Loucy (cell line): ENCODE results near the gene APMAP.

ENCODE experiments used
- H2AFZ ChIP-seq: fragments of 200-600 bp; sonication (generic); 2 replicates; pipeline ENCODE4 v1.6.0; 2016; ENCODE audit warnings: antibody characterized with exemption, mild to moderate bottlenecking, low read length, moderate library complexity
- H3F3A ChIP-seq: fragments of 200-600 bp; 2 replicates; pipeline ENCODE4 v1.6.0; 2016; ENCODE audit warnings: antibody characterized with exemption, low read depth, mild to moderate bottlenecking
- H3K27me3 ChIP-seq: fragments of 200-600 bp; sonication (generic); 2 replicates; pipeline ENCODE4 v1.6.1; 2014; ENCODE audit warnings: low read length, mild to moderate bottlenecking; ENCODE audit not compliant: insufficient read depth, poor library complexity, severe bottlenecking
- H3K36me3 ChIP-seq: fragments of 200-600 bp; sonication (generic); 2 replicates; pipeline ENCODE4 v1.6.1; 2016; ENCODE audit warnings: low read length; ENCODE audit not compliant: insufficient read depth
- H3K4me1 ChIP-seq: fragments of 200-600 bp; sonication (generic); 2 replicates; pipeline ENCODE4 v1.5.1; 2014; ENCODE audit warnings: low read length, mild to moderate bottlenecking; ENCODE audit not compliant: insufficient read depth, poor library complexity, severe bottlenecking
- H3K4me2 ChIP-seq: fragments of 200-600 bp; sonication (generic); 2 replicates; pipeline ENCODE4 v1.6.0; 2014; ENCODE audit warnings: antibody characterized with exemption, low read length, low read depth, mild to moderate bottlenecking; ENCODE audit not compliant: poor library complexity, severe bottlenecking
- H3K4me3 ChIP-seq: fragments of 200-600 bp; sonication (generic); 2 replicates; pipeline ENCODE4 v1.5.1; 2014; ENCODE audit warnings: low read length, mild to moderate bottlenecking, mixed read lengths; ENCODE audit not compliant: poor library complexity, severe bottlenecking
- H3K79me2 ChIP-seq: fragments of 200-600 bp; sonication (generic); 2 replicates; pipeline ENCODE4 v1.6.1; 2014; ENCODE audit warnings: low read length; ENCODE audit not compliant: insufficient read depth
- H3K9ac ChIP-seq: fragments of 200-600 bp; sonication (generic); 2 replicates; pipeline ENCODE4 v1.6.0; 2014; ENCODE audit warnings: mild to moderate bottlenecking, low read depth, low read length, moderate library complexity; ENCODE audit not compliant: poor library complexity, severe bottlenecking
- H3K9me2 ChIP-seq: fragments of 200-600 bp; sonication (generic); replicated peaks from 2 replicates; pipeline ENCODE4 v1.6.1; 2016; ENCODE audit warnings: low read depth, low read length, mixed read lengths
- H3K9me3 ChIP-seq: fragments of 200-600 bp; sonication (generic); 2 replicates; pipeline ENCODE4 v1.6.1; 2014; ENCODE audit warnings: mild to moderate bottlenecking, antibody characterized with exemption, low read length, low read depth; ENCODE audit not compliant: insufficient read depth
- H4K20me1 ChIP-seq: fragments of 200-600 bp; sonication (generic); 2 replicates; pipeline ENCODE4 v1.6.0; 2014; ENCODE audit warnings: antibody characterized with exemption, low read length, mild to moderate bottlenecking; ENCODE audit not compliant: insufficient read depth, poor library complexity, severe bottlenecking
- EZH2phosphoT487 ChIP-seq: fragments of 200-600 bp; IDR thresholded peaks from 2 replicates; pipeline ENCODE4 v1.6.1; 2018; ENCODE audit warnings: antibody characterized with exemption, mild to moderate bottlenecking, moderate library complexity, borderline replicate concordance
- TF ChIP-seq, protein P1 (sequence below): fragments of 200-600 bp; sonication (generic); conservative IDR thresholded peaks from 2 replicates; pipeline ENCODE4 v1.5.1; 2014; ENCODE audit warnings: mild to moderate bottlenecking, antibody characterized with exemption, low read length

Gene APMAP

DNA sequence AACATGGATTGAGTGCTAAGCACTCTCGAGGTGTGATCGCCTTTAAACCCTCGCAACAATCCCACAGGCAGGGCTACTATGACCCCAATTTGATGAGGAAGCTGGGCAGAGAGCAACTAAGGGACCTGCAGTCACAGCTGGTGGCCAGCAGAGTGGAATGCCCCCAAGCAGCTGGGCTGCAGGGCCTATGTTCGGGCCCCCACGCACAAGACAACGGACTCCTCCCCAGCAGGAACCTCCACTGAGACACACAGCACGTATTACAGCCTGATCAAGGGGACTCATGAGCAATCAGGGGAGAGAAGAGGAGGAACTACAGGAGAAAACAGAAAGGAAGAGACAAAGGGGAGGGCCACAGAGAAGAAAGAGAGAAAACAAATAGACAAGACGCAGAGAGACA is 21.8 kb downstream of the APMAP start:
- Histone ChIP-seq H3K9me3 (peaks cover 4% of the 10 kb centered on the region), H3K4me2 (no peak overlapping the region), H3K9me2 (no peaks in the 10 kb centered on the region), H3K79me2 (peaks cover 6% of the 10 kb centered on the region; the same call in 1 of the 2 replicates), H3K9ac (no peak overlapping the region), H3K27me3 (no peaks in the 10 kb centered on the region), H3K36me3 (peaks cover 89% of the 10 kb centered on the region), H3K4me3 (no peak overlapping the region), H3K4me1 (no peaks in the 10 kb centered on the region), H3F3A (no peaks in the 10 kb centered on the region), H2AFZ (no peak overlapping the region), H4K20me1 (no peaks in the 10 kb centered on the region)
- TF ChIP-seq, protein P1, sequence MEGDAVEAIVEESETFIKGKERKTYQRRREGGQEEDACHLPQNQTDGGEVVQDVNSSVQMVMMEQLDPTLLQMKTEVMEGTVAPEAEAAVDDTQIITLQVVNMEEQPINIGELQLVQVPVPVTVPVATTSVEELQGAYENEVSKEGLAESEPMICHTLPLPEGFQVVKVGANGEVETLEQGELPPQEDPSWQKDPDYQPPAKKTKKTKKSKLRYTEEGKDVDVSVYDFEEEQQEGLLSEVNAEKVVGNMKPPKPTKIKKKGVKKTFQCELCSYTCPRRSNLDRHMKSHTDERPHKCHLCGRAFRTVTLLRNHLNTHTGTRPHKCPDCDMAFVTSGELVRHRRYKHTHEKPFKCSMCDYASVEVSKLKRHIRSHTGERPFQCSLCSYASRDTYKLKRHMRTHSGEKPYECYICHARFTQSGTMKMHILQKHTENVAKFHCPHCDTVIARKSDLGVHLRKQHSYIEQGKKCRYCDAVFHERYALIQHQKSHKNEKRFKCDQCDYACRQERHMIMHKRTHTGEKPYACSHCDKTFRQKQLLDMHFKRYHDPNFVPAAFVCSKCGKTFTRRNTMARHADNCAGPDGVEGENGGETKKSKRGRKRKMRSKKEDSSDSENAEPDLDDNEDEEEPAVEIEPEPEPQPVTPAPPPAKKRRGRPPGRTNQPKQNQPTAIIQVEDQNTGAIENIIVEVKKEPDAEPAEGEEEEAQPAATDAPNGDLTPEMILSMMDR, result no peak
- TF ChIP-seq EZH2phosphoT487, result no peak

DNA sequence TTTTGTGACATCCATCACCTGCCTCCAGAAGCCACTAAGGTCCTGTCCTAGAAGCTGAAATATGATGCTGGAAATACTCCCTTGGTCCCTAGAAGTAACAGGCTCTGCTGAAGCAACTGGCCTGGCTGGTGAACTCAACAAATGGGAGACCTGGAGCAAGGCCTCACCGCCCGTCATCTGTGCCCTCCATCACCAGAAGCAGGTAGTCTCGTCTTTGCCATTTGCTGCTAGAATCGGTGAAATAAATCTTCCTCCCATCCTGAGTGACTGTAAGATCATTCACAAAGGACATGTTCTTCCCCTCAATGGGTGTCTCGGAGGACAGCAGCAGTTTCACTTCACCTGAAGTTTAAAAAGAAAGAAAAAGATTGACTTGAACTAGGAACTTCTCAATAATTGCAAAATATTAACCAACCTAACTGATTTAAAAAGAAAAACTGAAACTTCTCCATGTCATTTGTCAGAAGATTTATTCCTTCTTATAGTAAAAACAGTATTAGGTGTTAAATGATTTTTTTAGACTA is 22.5 kb downstream of the APMAP start:
- Histone ChIP-seq H3K36me3 (peaks cover 89% of the 10 kb centered on the region), H3K4me1 (no peaks in the 10 kb centered on the region), H3K4me2 (no peak overlapping the region), H3K9ac (no peak overlapping the region), H3K4me3 (no peak overlapping the region), H3K9me2 (no peaks in the 10 kb centered on the region), H3F3A (no peaks in the 10 kb centered on the region), H4K20me1 (no peaks in the 10 kb centered on the region), H2AFZ (no peak overlapping the region), H3K27me3 (no peaks in the 10 kb centered on the region), H3K79me2 (0 out of 2 replicates have a peak, but pooled peaks cover 5% of the 10 kb centered on the region), H3K9me3 (no peaks in the 10 kb centered on the region; the same call in 1 of the 2 replicates)
- TF ChIP-seq, protein P1, result no peak
- TF ChIP-seq EZH2phosphoT487, result no peak

DNA sequence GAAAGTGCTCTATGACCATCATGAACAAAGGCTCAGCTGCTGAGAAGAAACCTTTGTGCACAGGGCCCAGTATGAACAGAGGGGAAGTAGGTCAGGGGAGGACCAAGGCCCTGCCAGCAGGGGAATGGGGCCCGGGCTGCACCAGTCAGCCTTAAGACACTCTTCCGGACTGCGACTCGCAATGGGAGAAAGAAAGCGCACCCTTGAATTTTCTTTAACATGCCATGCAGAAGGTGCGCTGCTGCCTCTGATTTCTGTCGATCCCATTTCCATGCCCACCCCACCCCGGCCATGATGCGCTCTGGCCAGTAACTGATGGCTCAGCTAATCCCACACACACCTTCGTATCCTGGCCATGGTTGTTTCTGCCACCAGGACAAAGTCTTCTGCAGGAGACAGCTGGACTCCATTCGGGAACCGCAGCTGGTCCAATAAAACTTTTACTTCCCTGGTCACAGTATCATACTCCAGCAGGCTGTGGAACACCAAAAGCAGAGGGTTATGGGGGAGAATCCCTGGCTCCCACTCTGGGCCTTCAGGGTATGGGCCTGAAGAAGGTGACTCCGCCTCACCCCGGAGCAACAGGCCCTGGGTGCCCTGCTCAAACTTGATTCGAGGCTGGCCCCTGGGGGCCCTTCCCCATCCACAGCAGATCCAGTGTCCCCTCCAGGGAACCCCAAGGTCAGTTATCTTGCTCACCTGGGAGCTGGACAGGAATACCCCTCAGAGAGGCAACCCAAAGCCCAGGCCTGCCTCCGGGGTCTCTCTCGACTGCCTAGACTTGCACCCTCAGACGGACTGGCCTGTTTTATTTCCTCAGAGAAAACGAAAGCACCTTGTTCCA is 23.1 kb downstream of the APMAP start:
- H3K9me2 ChIP-seq, result no peaks in the 10 kb centered on the region
- H3F3A ChIP-seq, result no peaks in the 10 kb centered on the region
- H3K4me2 ChIP-seq, result no peak overlapping the region
- no peaks in the 10 kb centered on the region for H3K4me1 ChIP-seq
- H3K9ac ChIP-seq, result no peak overlapping the region
- H3K9me3 ChIP-seq, result no peaks in the 10 kb centered on the region
- H4K20me1 ChIP-seq, result no peaks in the 10 kb centered on the region
- no peaks in the 10 kb centered on the region for H3K27me3 ChIP-seq
- H3K36me3 ChIP-seq, result peaks cover 91% of the 10 kb centered on the region
- no peak overlapping the region for H2AFZ ChIP-seq
- TF ChIP-seq, protein P1, result no peak
- no peak for TF ChIP-seq EZH2phosphoT487
- no peak overlapping the region for H3K4me3 ChIP-seq
- no peaks in the 10 kb centered on the region for H3K79me2 ChIP-seq
